DND-41 (cell line): Measurements from ENCODE around the gene ACO1.

Experiments used
- ATAC-seq: fragments of 200-7000 bp; cut with Tn5 transposase; 3 replicates; pipeline ENCODE4 v1.9.1; 2021; ENCODE audit warnings: low read depth; ENCODE audit not compliant: insufficient read depth
- DNase-seq: peaks from one replicate; pipeline ENCODE4 v3.0.0-alpha.2; 2020
- H2AFZ ChIP-seq: 2 replicates; pipeline ENCODE4 v1.6.0; 2012; ENCODE audit warnings: low read depth, low read length
- H3K27ac ChIP-seq: 2 replicates; pipeline ENCODE4 v1.5.1; 2012; ENCODE audit warnings: low read length, inconsistent platforms
- H3K27me3 ChIP-seq: fragments of 200-600 bp; sonication (generic); 2 replicates; pipeline ENCODE4 v1.6.0; 2012; ENCODE audit warnings: low read length, mild to moderate bottlenecking, inconsistent platforms; ENCODE audit not compliant: insufficient read depth, poor library complexity
- H3K36me3 ChIP-seq: 2 replicates; pipeline ENCODE4 v1.5.1; 2012; ENCODE audit warnings: low read length, inconsistent platforms; ENCODE audit not compliant: insufficient read depth
- H3K4me1 ChIP-seq: 2 replicates; pipeline ENCODE4 v1.5.1; 2012; ENCODE audit warnings: mild to moderate bottlenecking, low read length; ENCODE audit not compliant: insufficient read depth
- H3K4me2 ChIP-seq: 2 replicates; pipeline ENCODE4 v1.6.0; 2012; ENCODE audit warnings: mild to moderate bottlenecking, moderate library complexity, low read length, inconsistent platforms; ENCODE audit not compliant: insufficient read depth
- H3K4me3 ChIP-seq, 2 experiments: fragments of 200-600 bp in 1 of 2; shearing (Covaris generic) in 1 of 2; 2 replicates each; pipeline ENCODE4 v1.5.1; 2012 to 2016; ENCODE audit warnings: inconsistent platforms in 2 of 2, low read length in 2 of 2, mild to moderate bottlenecking in 2 of 2, low read depth in 1 of 2, moderate library complexity in 1 of 2
- H3K79me2 ChIP-seq: 2 replicates; pipeline ENCODE4 v1.6.0; 2012; ENCODE audit warnings: low read length, inconsistent platforms; ENCODE audit not compliant: insufficient read depth
- H3K9ac ChIP-seq: 2 replicates; pipeline ENCODE4 v1.6.0; 2012; ENCODE audit warnings: low read depth, mild to moderate bottlenecking, inconsistent platforms, low read length, moderate library complexity
- H3K9me3 ChIP-seq: 2 replicates; pipeline ENCODE4 v1.5.1; 2012; ENCODE audit warnings: low read length, moderate library complexity, mild to moderate bottlenecking, inconsistent platforms; ENCODE audit not compliant: insufficient read depth, severe bottlenecking
- H4K20me1 ChIP-seq: 2 replicates; pipeline ENCODE4 v1.6.0; 2012; ENCODE audit warnings: low read length; ENCODE audit not compliant: insufficient read depth
- CTCF ChIP-seq: IDR thresholded peaks from 2 replicates; pipeline ENCODE4 v1.5.1; 2012; ENCODE audit warnings: borderline replicate concordance, low read length, moderate library complexity, mild to moderate bottlenecking; ENCODE audit not compliant: poor library complexity, severe bottlenecking; ENCODE audit errors: extremely low read depth
- EZH2 ChIP-seq: IDR thresholded peaks from 3 replicates; pipeline ENCODE4 v1.6.1; 2012; ENCODE audit warnings: borderline replicate concordance, low read depth, mild to moderate bottlenecking, moderate library complexity, low read length, inconsistent platforms; ENCODE audit not compliant: severe bottlenecking

The ACO1 gene

GRCh38 chr9:32501868-32502267, 117.4 kb downstream of the ACO1 start:
- Histone ChIP-seq H3K9me3 (no peaks in the 10 kb centered on the region), H3K27me3 (no peaks in the 10 kb centered on the region), H4K20me1 (no peaks in the 10 kb centered on the region), H3K27ac (no peak overlapping the region), H2AFZ (no peak overlapping the region), H3K4me3 (no peak overlapping the region), H3K9ac (no peak overlapping the region), H3K79me2 (no peaks in the 10 kb centered on the region), H3K4me2 (no peak overlapping the region), H3K36me3 (peaks cover 9% of the 10 kb centered on the region; the same call in 1 of the 2 replicates), H3K4me1 (no peaks in the 10 kb centered on the region)
- DNase-seq (no peak), ATAC-seq (no peak)
- TF ChIP-seq EZH2, result no peak
- TF ChIP-seq CTCF, result no peak

GRCh38 chr9:32502464-32502863, 118.0 kb downstream of the ACO1 start:
- TF ChIP-seq EZH2 (no peak), CTCF (no peak)
- H3K36me3 ChIP-seq, result peaks cover 9% of the 10 kb centered on the region; the same call in 1 of the 2 replicates
- H3K27me3 ChIP-seq, result no peaks in the 10 kb centered on the region
- no peaks in the 10 kb centered on the region for H3K4me1 ChIP-seq
- no peaks in the 10 kb centered on the region for H4K20me1 ChIP-seq
- no peak for DNase-seq
- no peak overlapping the region for H3K27ac ChIP-seq
- H3K4me3 ChIP-seq, result no peak overlapping the region
- H3K79me2 ChIP-seq, result no peaks in the 10 kb centered on the region
- H3K9me3 ChIP-seq, result no peaks in the 10 kb centered on the region
- no peak for ATAC-seq
- no peak overlapping the region for H3K9ac ChIP-seq
- no peak overlapping the region for H3K4me2 ChIP-seq
- no peak overlapping the region for H2AFZ ChIP-seq

- no peaks in the 10 kb centered on the region for H4K20me1 ChIP-seq
- no peak overlapping the region for H3K27ac ChIP-seq
- H2AFZ ChIP-seq, result no peak overlapping the region
- no peaks in the 10 kb centered on the region for H3K4me1 ChIP-seq
- no peak overlapping the region for H3K4me3 ChIP-seq
- no peak overlapping the region for H3K9ac ChIP-seq
- no peaks in the 10 kb centered on the region for H3K9me3 ChIP-seq
- no peaks in the 10 kb centered on the region for H3K79me2 ChIP-seq
- no peaks in the 10 kb centered on the region for H3K27me3 ChIP-seq
- ATAC-seq, result no peak
- no peak overlapping the region for H3K4me2 ChIP-seq
- TF ChIP-seq EZH2, result no peak
- no peak for TF ChIP-seq CTCF
- H3K36me3 ChIP-seq, result peaks cover 7% of the 10 kb centered on the region; the same call in 1 of the 2 replicates
- no peak for DNase-seq
Measured at GRCh38 chr9:32503008-32503407, 118.6 kb downstream of the ACO1 start.
